GM23338 (cell line): Measurements from ENCODE around the gene NDUFAF5. TPM values are rescaled to one million over a fixed set of nuclear protein-coding genes. Genes with fewer than 3 reads are reported as not detected.
A peak's percentile ranks its signal among the peaks of the same experiment; 100 is the strongest.

Experiments
- ATAC-seq: fragments of 200-7000 bp; cut with Tn5 transposase; 3 replicates; pipeline ENCODE4 v1.9.1; 2020
- DNase-seq: peaks from one replicate; pipeline ENCODE4 v3.0.0-alpha.2; 2015; ENCODE audit warnings: low spot score
- H2AFZ ChIP-seq: fragments of 200-600 bp; sonication (generic); 2 replicates; pipeline ENCODE4 v1.8.0; 2016; ENCODE audit warnings: antibody characterized with exemption, mild to moderate bottlenecking, moderate library complexity
- H3F3A ChIP-seq: fragments of 200-600 bp; sonication (generic); replicated peaks from 2 replicates; pipeline ENCODE4 v1.8.0; 2017; ENCODE audit warnings: antibody characterized with exemption, mixed run types, low read depth
- H3K27ac ChIP-seq: fragments of 200-600 bp; sonication (generic); 2 replicates; pipeline ENCODE4 v1.6.1; 2016; ENCODE audit warnings: low read depth
- H3K27me3 ChIP-seq: fragments of 200-600 bp; sonication (generic); 2 replicates; pipeline ENCODE4 v1.8.0; 2016; ENCODE audit warnings: mild to moderate bottlenecking, mixed run types, moderate library complexity; ENCODE audit not compliant: insufficient read depth
- H3K36me3 ChIP-seq: fragments of 200-600 bp; sonication (generic); 2 replicates; pipeline ENCODE4 v1.8.0; 2016; ENCODE audit warnings: mild to moderate bottlenecking; ENCODE audit not compliant: insufficient read depth
- H3K4me1 ChIP-seq: fragments of 200-600 bp; sonication (generic); 2 replicates; pipeline ENCODE4 v1.8.0; 2016; ENCODE audit warnings: mild to moderate bottlenecking, moderate library complexity; ENCODE audit not compliant: insufficient read depth
- H3K4me2 ChIP-seq: fragments of 200-600 bp; sonication (generic); 2 replicates; pipeline ENCODE4 v1.7.1; 2017; ENCODE audit warnings: mixed run types
- H3K4me3 ChIP-seq: fragments of 200-600 bp; sonication (generic); 2 replicates; pipeline ENCODE4 v1.6.1; 2016; ENCODE audit warnings: mixed run types
- H3K79me2 ChIP-seq: fragments of 200-600 bp; sonication (generic); replicated peaks from 2 replicates; pipeline ENCODE4 v1.8.0; 2017; ENCODE audit warnings: mild to moderate bottlenecking; ENCODE audit not compliant: insufficient read depth
- H3K9me2 ChIP-seq: fragments of 200-600 bp; sonication (generic); 2 replicates; pipeline ENCODE4 v1.8.0; 2017; ENCODE audit not compliant: insufficient read depth
- H4K20me1 ChIP-seq: fragments of 200-600 bp; sonication (generic); replicated peaks from 2 replicates; pipeline ENCODE4 v1.8.0; 2017; ENCODE audit warnings: mild to moderate bottlenecking; ENCODE audit not compliant: insufficient read depth
- H3K27ac Mint-ChIP-seq: 2 replicates; pipeline ENCODE4 v1.8.0; 2020; ENCODE audit warnings: inconsistent platforms, mild to moderate bottlenecking, moderate library complexity, mixed read lengths
- H3K27me3 Mint-ChIP-seq: 3 replicates; pipeline ENCODE4 v1.8.0; 2022; ENCODE audit warnings: low read depth, mild to moderate bottlenecking, moderate library complexity, mixed read lengths, inconsistent platforms; ENCODE audit not compliant: insufficient read depth, poor library complexity
- H3K36me3 Mint-ChIP-seq: 3 replicates; pipeline ENCODE4 v1.8.0; 2021; ENCODE audit warnings: low read depth, mild to moderate bottlenecking, inconsistent platforms, moderate library complexity, mixed read lengths
- H3K4me1 Mint-ChIP-seq: 3 replicates; pipeline ENCODE4 v1.8.0; 2020; ENCODE audit warnings: mild to moderate bottlenecking, inconsistent platforms, mixed read lengths
- H3K4me3 Mint-ChIP-seq: 3 replicates; pipeline ENCODE4 v1.8.0; 2021; ENCODE audit warnings: moderate library complexity, mild to moderate bottlenecking, inconsistent platforms, mixed read lengths
- H3K9me3 Mint-ChIP-seq: 3 replicates; pipeline ENCODE4 v1.8.0; 2020; ENCODE audit warnings: moderate library complexity, mild to moderate bottlenecking, inconsistent platforms, mixed read lengths
- CREB1 ChIP-seq: fragments of 250-450 bp; sonication (Bioruptor Pico); IDR thresholded peaks from 2 replicates; pipeline ENCODE4 v1.5.0; 2020; ENCODE audit warnings: low read depth, mild to moderate bottlenecking, moderate library complexity
- EZH2 ChIP-seq: fragments of 200-600 bp; sonication (generic); IDR thresholded peaks from one replicate; pipeline ENCODE4 v1.8.0; 2017; ENCODE audit warnings: antibody characterized with exemption, mild to moderate bottlenecking, low read depth; ENCODE audit not compliant: unreplicated experiment
- EZH2phosphoT487 ChIP-seq: fragments of 200-600 bp; sonication (generic); IDR thresholded peaks from one replicate; pipeline ENCODE4 v1.8.1; 2018; ENCODE audit warnings: antibody characterized with exemption; ENCODE audit not compliant: unreplicated experiment
- JUNB ChIP-seq: IDR thresholded peaks from one replicate; pipeline ENCODE4 v1.6.1; 2016; ENCODE audit warnings: antibody characterized with exemption; ENCODE audit not compliant: unreplicated experiment
- NANOG ChIP-seq: IDR thresholded peaks from 2 replicates; pipeline ENCODE4 v1.6.1; 2016; ENCODE audit warnings: antibody characterized with exemption, borderline replicate concordance
- POLR2AphosphoS5 ChIP-seq: IDR thresholded peaks from 2 replicates; pipeline ENCODE4 v1.6.1; 2016; ENCODE audit warnings: antibody characterized with exemption, low read depth
- STAT1 ChIP-seq: IDR thresholded peaks from one replicate; pipeline ENCODE4 v1.6.1; 2016; ENCODE audit warnings: antibody characterized with exemption; ENCODE audit not compliant: unreplicated experiment
- ZNF114 ChIP-seq: fragments of 250-450 bp; sonication (Bioruptor Pico); IDR thresholded peaks from 2 replicates; pipeline ENCODE4 v1.5.0; 2020; ENCODE audit warnings: mild to moderate bottlenecking, moderate library complexity
- ZNF331 ChIP-seq: fragments of 250-450 bp; sonication (Bioruptor Pico); IDR thresholded peaks from 2 replicates; pipeline ENCODE4 v1.5.0; 2020; ENCODE audit warnings: low read depth, mild to moderate bottlenecking, moderate library complexity
- polyA plus RNA-seq: library from polyadenylated mRNA; unstranded; fragments of >200 nt; fragmentation: Nextera tagmentation; extraction: Ambion mirVana; gene quantifications from 2 replicates; pipeline ENCODE4 v1.2.1, GENCODE V29; 2016
- total RNA-seq: library from RNA; depleted of rRNA; stranded (reverse); fragments of >200 nt; shearing (Covaris generic); gene quantifications from 2 replicates; pipeline ENCODE4 v1.2.3, GENCODE V29; 2014
- TF ChIP-seq, protein P1 (sequence below), 2 experiments: fragments of 200-600 bp in 1 of 2; sonication (generic) in 1 of 2; conservative IDR thresholded peaks; 2 replicates each; pipeline versions ENCODE4 v1.5.1 to v1.6.1; 2016 to 2017; ENCODE audit warnings: antibody characterized with exemption in 2 of 2, low read depth in 2 of 2, mild to moderate bottlenecking in 2 of 2, moderate library complexity in 1 of 2
- TF ChIP-seq, protein P2 (sequence below): fragments of 250-450 bp; sonication (Bioruptor Pico); IDR thresholded peaks from 2 replicates; pipeline ENCODE4 v1.5.0; 2020; ENCODE audit warnings: mild to moderate bottlenecking, moderate library complexity

The NDUFAF5 gene
- total and polyA plus RNA-seq, 2 experiments from 2014 or later, result 18.0 to 33.0 TPM

DNA sequence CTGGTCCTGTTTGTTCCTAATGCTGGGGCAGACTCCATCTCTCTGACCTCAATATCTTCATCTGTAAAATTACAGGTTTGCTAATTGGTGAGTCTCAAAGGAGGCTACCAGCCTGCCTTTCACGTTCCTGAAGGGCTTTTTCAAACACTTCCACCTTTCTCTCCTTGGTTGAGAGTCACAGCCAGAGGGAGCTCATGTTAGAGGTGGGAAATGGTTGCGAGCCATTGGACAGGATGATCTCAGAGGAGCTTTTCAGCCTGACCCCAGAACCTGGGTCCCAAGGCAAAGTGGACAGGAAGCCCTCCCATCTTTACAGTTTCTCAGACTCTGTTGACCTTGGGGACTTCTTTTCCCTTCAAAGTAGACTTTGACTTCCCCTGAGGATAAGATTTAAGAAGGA, 37.6 kb downstream of the NDUFAF5 start:
- peak; percentile 51 for DNase-seq
- no peak overlapping the region for H2AFZ ChIP-seq
- no peaks in the 10 kb centered on the region for H3K27me3 ChIP-seq
- H3K9me2 ChIP-seq, result no peaks in the 10 kb centered on the region
- H3K79me2 ChIP-seq, result no peaks in the 10 kb centered on the region
- H3K27ac ChIP-seq, result no peak overlapping the region
- H3K36me3 ChIP-seq, result no peaks in the 10 kb centered on the region
- Mint-ChIP-seq H3K27ac (no peak overlapping the region), H3K36me3 (peaks cover 9% of the 10 kb centered on the region; the same call in 2 of the 3 replicates), H3K9me3 (no peaks in the 10 kb centered on the region), H3K27me3 (no peaks in the 10 kb centered on the region), H3K4me3 (no peak overlapping the region), H3K4me1 (peaks cover 6% of the 10 kb centered on the region)
- no peaks in the 10 kb centered on the region for H3K4me1 ChIP-seq
- ATAC-seq, result peak; percentile 71
- no peak overlapping the region for H3K4me3 ChIP-seq
- no peaks in the 10 kb centered on the region for H3F3A ChIP-seq
- H3K4me2 ChIP-seq, result no peak overlapping the region
- TF ChIP-seq STAT1 (no peak), ZNF331 (CRISPR knock-in tag) (no peak), EZH2phosphoT487 (no peak), CREB1 (CRISPR knock-in tag) (no peak), EZH2 (no peak)
- TF ChIP-seq, protein P1, sequence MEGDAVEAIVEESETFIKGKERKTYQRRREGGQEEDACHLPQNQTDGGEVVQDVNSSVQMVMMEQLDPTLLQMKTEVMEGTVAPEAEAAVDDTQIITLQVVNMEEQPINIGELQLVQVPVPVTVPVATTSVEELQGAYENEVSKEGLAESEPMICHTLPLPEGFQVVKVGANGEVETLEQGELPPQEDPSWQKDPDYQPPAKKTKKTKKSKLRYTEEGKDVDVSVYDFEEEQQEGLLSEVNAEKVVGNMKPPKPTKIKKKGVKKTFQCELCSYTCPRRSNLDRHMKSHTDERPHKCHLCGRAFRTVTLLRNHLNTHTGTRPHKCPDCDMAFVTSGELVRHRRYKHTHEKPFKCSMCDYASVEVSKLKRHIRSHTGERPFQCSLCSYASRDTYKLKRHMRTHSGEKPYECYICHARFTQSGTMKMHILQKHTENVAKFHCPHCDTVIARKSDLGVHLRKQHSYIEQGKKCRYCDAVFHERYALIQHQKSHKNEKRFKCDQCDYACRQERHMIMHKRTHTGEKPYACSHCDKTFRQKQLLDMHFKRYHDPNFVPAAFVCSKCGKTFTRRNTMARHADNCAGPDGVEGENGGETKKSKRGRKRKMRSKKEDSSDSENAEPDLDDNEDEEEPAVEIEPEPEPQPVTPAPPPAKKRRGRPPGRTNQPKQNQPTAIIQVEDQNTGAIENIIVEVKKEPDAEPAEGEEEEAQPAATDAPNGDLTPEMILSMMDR (conservative IDR thresholded peaks at IDR 0.05; ENCODE audit: low read depth in 2 of 2), result peak; percentile 35 to 64
- no peaks in the 10 kb centered on the region for H4K20me1 ChIP-seq

DNA sequence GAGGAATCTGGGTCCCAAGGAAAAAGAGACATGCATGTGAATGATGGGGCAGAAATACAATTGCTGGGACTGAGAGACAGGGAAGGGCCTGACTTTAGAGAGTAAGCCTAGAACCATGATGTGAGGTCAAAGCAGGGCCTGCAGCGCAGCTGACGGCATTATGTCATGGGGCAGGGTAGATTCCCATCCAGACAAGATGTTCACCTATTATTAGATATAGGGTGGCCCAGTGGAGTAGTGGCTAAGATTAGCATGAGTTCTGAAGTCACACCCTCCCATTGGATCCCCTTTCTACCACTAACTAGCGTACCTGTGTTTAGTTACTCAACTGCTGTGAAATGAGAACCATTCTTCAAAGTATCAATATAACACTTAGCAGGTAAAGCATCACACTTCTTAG, 39.6 kb downstream of the NDUFAF5 start:
- Histone ChIP-seq H3K27me3 (no peaks in the 10 kb centered on the region), H3K4me1 (no peaks in the 10 kb centered on the region), H3K4me3 (no peak overlapping the region), H3K27ac (no peak overlapping the region), H3F3A (no peaks in the 10 kb centered on the region), H4K20me1 (no peaks in the 10 kb centered on the region), H2AFZ (no peak overlapping the region), H3K9me2 (no peaks in the 10 kb centered on the region), H3K79me2 (no peaks in the 10 kb centered on the region), H3K4me2 (no peak overlapping the region), H3K36me3 (no peaks in the 10 kb centered on the region)
- H3K4me3 Mint-ChIP-seq, result no peak overlapping the region
- H3K4me1 Mint-ChIP-seq, result peaks cover 6% of the 10 kb centered on the region
- no peaks in the 10 kb centered on the region for H3K27me3 Mint-ChIP-seq
- H3K9me3 Mint-ChIP-seq, result no peaks in the 10 kb centered on the region
- no peak overlapping the region for H3K27ac Mint-ChIP-seq
- DNase-seq (no peak), ATAC-seq (no peak)
- no peaks in the 10 kb centered on the region; the same call in 2 of the 3 replicates for H3K36me3 Mint-ChIP-seq
- TF ChIP-seq NANOG (no peak), ZNF114 (CRISPR knock-in tag) (no peak), ZNF331 (CRISPR knock-in tag) (no peak), JUNB (no peak), STAT1 (no peak), POLR2AphosphoS5 (no peak), EZH2 (no peak), CREB1 (CRISPR knock-in tag) (no peak), EZH2phosphoT487 (no peak)
- TF ChIP-seq, protein P2, sequence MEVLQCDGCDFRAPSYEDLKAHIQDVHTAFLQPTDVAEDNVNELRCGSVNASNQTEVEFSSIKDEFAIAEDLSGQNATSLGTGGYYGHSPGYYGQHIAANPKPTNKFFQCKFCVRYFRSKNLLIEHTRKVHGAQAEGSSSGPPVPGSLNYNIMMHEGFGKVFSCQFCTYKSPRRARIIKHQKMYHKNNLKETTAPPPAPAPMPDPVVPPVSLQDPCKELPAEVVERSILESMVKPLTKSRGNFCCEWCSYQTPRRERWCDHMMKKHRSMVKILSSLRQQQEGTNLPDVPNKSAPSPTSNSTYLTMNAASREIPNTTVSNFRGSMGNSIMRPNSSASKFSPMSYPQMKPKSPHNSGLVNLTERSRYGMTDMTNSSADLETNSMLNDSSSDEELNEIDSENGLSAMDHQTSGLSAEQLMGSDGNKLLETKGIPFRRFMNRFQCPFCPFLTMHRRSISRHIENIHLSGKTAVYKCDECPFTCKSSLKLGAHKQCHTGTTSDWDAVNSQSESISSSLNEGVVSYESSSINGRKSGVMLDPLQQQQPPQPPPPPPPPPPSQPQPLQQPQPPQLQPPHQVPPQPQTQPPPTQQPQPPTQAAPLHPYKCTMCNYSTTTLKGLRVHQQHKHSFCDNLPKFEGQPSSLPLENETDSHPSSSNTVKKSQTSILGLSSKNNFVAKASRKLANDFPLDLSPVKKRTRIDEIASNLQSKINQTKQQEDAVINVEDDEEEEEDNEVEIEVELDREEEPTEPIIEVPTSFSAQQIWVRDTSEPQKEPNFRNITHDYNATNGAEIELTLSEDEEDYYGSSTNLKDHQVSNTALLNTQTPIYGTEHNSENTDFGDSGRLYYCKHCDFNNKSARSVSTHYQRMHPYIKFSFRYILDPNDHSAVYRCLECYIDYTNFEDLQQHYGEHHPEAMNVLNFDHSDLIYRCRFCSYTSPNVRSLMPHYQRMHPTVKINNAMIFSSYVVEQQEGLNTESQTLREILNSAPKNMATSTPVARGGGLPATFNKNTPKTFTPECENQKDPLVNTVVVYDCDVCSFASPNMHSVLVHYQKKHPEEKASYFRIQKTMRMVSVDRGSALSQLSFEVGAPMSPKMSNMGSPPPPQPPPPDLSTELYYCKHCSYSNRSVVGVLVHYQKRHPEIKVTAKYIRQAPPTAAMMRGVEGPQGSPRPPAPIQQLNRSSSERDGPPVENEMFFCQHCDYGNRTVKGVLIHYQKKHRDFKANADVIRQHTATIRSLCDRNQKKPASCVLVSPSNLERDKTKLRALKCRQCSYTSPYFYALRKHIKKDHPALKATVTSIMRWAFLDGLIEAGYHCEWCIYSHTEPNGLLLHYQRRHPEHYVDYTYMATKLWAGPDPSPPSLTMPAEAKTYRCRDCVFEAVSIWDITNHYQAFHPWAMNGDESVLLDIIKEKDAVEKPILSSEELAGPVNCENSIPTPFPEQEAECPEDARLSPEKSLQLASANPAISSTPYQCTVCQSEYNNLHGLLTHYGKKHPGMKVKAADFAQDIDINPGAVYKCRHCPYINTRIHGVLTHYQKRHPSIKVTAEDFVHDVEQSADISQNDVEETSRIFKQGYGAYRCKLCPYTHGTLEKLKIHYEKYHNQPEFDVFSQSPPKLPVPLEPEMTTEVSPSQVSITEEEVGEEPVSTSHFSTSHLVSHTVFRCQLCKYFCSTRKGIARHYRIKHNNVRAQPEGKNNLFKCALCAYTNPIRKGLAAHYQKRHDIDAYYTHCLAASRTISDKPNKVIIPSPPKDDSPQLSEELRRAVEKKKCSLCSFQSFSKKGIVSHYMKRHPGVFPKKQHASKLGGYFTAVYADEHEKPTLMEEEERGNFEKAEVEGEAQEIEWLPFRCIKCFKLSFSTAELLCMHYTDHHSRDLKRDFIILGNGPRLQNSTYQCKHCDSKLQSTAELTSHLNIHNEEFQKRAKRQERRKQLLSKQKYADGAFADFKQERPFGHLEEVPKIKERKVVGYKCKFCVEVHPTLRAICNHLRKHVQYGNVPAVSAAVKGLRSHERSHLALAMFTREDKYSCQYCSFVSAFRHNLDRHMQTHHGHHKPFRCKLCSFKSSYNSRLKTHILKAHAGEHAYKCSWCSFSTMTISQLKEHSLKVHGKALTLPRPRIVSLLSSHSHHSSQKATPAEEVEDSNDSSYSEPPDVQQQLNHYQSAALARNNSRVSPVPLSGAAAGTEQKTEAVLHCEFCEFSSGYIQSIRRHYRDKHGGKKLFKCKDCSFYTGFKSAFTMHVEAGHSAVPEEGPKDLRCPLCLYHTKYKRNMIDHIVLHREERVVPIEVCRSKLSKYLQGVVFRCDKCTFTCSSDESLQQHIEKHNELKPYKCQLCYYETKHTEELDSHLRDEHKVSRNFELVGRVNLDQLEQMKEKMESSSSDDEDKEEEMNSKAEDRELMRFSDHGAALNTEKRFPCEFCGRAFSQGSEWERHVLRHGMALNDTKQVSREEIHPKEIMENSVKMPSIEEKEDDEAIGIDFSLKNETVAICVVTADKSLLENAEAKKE (CRISPR knock-in tag), result no peak
- TF ChIP-seq, protein P1 (conservative IDR thresholded peaks at IDR 0.05; ENCODE audit: low read depth in 2 of 2), result no peak
